Hematopoietic multipotent progenitor cell treated with erythropoietin and hydrocortisone succinate and interleukin-3 and kit ligand, for 6 days (in vitro differentiated cells): Measurements from ENCODE around the gene AP5B1.
A peak's percentile ranks its signal among the peaks of the same experiment; 100 is the strongest.

Experiments used
- DNase-seq: peaks from one replicate; pipeline ENCODE4 v3.0.0-alpha.2; 2015

Gene AP5B1

GRCh38 chr11:65801153-65801987, 20.6 kb upstream of the AP5B1 start:
- no peak for DNase-seq

- DNase-seq, result no peak
Observed at GRCh38 chr11:65798882-65799281, 18.1 kb upstream of the AP5B1 start.

GRCh38 chr11:65797711-65798110, 16.9 kb upstream of the AP5B1 start:
- DNase-seq, result no peak

- no peak for DNase-seq
Observed at GRCh38 chr11:65796726-65797601, 16.2 kb upstream of the AP5B1 start.

- DNase-seq, result no peak
Observed at GRCh38 chr11:65794570-65795510, 14.1 kb upstream of the AP5B1 start.

- no peak for DNase-seq
Observed at GRCh38 chr11:65793625-65794400, 13.0 kb upstream of the AP5B1 start.

- DNase-seq, result no peak
Observed at GRCh38 chr11:65793144-65793581, 12.4 kb upstream of the AP5B1 start.

- no peak for DNase-seq
Observed at GRCh38 chr11:65792456-65792855, 11.7 kb upstream of the AP5B1 start.

GRCh38 chr11:65791719-65792213, 11.0 kb upstream of the AP5B1 start:
- DNase-seq, result peak; percentile 59

GRCh38 chr11:65790902-65791650, 10.3 kb upstream of the AP5B1 start:
- DNase-seq, result no peak

- no peak for DNase-seq
Observed at GRCh38 chr11:65790104-65790901, 9.5 kb upstream of the AP5B1 start.

- DNase-seq, result no peak
Observed at GRCh38 chr11:65789230-65790103, 8.7 kb upstream of the AP5B1 start.

- no peak for DNase-seq
Observed at GRCh38 chr11:65788821-65789220, 8.0 kb upstream of the AP5B1 start.

GRCh38 chr11:65787649-65788622, 7.2 kb upstream of the AP5B1 start:
- no peak for DNase-seq

GRCh38 chr11:65786786-65787636, 6.2 kb upstream of the AP5B1 start, which contains the start of gene OVOL1:
OVOL1 (plus strand) TSS chr11:65787063; CDS start chr11:65787374, 311 bp downstream.
- DNase-seq, result no peak

- DNase-seq, result no peak
Observed at GRCh38 chr11:65786008-65786785, 5.4 kb upstream of the AP5B1 start.
